Stimulated activated CD8-positive, alpha-beta memory T cell treated with anti-CD3 and anti-CD28 coated beads, Interleukin-15, amount 100 ng/mL, for 1 hour (primary cell): ENCODE data around the gene PRKCZ.
A peak's percentile ranks its signal among the peaks of the same experiment; 100 is the strongest.

Source experiments
- DNase-seq: peaks from one replicate; pipeline ENCODE4 v3.0.0-alpha.2; 2020; ENCODE audit warnings: low read depth

Gene PRKCZ

DNA sequence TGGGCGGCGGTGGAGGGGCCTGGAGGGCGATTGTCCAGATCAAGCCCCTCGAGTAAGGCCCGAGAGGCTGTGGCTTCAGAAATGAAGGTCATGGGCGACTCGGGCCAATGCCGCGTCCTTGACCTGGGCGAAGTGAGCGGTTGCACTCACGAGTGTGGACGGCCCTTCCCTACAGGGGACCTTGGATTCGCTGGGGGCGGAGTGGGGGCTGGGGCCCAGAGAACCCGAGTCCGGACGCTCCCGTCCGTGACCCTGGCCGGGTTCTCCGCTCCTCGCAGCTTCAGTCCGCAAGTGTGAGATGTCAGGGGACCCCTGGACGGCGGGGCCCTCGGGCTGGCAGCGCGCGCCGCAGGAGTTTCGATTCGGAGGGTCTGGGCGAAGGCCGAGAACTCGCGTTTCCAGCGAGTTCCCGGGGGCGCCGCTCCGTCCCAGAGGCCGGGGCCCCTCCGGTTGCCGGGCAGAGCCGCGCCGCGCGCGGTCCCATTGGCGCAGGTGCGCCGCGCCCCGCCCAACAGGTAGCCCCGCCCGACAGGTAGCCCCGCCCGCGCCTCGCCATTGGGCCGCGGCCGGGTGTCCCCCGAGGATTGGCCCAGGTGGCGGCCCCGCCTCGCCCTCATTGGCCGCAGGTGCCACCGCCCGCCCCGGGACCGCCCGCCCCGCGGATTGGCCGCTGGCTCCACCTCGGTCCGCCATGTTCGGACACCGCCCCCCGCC is at the start of gene PRKCZ:
TSS of gene PRKCZ (plus strand) at position 694 of the 714 bp plus-strand sequence. CDS start 220 bp downstream, outside the sequence.
- DNase-seq, result peak; percentile 85

DNA sequence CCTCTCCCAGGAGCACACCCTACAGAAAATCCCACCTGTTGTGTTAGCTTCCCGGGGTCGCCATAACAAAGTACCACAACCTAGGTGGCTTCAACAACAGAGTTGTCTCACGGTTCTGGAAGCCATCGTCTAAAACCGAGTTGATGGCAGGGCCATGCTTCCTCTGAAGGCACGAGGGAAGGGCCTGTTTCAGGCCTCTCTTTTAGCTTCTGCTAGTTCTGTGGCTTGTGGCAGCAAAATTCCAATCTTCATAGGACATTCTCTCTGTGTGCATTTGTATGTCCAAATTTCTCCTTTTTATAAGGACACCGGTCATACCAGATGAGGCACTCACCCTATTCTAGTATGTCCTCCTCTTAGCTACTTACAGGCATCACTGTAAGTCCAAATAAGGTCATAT is 49.8 kb upstream of the PRKCZ start:
- DNase-seq, result no peak

DNA sequence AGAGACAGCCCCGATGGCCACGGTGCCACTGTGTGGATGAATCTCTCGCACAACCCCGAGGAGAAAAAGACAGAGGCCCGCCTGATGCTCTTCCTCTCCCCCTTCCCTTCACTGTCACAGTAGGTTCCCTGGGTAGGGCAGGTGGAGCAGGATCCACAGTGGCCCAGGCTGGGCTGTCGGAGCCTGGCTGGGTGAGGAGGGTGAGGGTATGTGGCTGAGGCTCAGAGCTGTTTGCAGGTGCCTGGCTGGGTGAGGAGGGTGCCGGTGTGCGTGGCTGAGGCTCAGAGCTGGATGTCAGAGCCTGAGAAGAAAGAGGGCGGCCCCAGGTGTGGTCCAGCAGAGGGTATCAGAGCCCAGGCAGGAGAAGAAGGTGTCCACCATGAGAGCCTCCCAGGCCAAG is 49.4 kb upstream of the PRKCZ start:
- no peak for DNase-seq

DNA sequence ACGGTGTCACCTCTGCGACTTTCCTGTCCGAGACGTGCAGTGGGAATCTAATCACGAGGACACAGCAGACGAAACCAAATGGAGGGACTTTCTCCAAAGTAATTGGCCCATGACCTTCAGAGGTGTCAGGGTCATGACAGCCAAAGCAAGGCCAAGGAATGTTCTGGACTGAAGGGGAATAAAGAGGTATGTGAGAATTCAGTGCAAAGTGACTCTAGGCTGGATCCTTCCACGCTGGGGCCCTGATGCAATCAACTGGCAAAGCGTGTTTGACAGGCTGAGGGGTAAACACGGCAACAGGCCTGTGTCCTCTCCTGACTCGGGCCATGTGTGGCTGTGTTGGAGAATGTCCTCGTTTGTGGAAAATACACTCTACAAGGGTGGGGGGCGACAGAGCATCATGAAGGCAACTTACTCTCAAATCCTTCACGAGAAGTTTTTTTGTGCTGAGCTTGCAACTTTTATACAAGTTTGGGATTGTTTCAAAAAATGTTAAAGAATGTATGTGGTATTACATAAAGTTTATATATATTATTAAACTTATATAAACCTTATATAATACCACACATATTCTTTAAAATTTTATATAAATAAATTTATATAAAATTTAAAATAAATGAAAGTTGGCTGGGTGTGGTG is 48.3 kb upstream of the PRKCZ start:
- no peak for DNase-seq

DNA sequence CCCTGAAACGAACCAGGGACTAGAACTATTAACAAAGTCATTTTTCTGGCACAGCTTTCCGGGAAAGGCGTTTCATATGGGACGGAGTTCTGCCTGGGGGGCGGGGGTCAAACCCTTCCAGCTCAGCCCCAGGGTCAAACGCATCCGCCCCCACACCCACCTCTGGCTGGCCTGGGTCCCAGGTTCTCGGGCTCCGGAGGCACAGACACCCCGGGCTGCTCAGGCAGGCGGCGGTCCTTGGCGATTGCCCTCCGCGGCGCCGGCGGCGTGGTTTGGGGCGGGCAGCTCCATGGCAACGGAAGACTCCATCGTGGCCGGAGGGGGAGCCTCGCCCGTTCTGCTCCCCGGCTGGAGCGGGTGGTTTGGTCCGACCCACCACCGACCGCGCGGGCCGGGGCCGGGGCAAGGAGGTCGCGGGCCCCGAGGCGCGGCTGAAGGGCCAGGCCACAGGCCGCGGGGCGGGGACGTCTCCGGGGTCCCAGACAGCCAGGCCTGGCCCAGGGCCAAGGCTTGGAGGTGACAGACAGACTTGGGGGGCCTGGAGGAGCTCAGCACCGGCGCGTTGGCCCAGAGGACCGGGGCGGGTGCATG is 46.6 kb upstream of the PRKCZ start, which contains the start of gene CFAP74:
TSS of gene CFAP74 (minus strand) at position 246 of the 591 bp plus-strand sequence. CDS start 12,830 bp downstream, outside the sequence.
- DNase-seq, result no peak

DNA sequence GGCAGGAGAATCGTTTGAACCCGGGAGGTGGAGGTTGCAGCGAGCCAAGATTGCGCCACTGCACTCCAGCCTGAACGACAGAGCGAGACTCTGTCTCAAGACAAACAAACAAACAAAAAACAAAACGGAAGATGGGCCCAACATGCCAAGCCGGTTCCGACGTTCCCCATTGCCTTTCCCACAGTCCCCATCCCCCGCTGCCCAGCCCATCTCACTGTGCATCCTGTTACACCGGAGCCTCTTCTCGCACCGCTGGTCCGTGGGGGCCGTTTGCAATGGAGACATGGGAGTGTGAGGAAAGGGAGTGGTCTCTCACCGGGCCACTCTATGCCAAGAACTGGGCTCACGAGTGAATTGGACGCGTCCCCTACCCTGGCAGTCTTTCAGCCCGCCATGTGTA is 45.4 kb upstream of the PRKCZ start:
- no peak for DNase-seq

DNA sequence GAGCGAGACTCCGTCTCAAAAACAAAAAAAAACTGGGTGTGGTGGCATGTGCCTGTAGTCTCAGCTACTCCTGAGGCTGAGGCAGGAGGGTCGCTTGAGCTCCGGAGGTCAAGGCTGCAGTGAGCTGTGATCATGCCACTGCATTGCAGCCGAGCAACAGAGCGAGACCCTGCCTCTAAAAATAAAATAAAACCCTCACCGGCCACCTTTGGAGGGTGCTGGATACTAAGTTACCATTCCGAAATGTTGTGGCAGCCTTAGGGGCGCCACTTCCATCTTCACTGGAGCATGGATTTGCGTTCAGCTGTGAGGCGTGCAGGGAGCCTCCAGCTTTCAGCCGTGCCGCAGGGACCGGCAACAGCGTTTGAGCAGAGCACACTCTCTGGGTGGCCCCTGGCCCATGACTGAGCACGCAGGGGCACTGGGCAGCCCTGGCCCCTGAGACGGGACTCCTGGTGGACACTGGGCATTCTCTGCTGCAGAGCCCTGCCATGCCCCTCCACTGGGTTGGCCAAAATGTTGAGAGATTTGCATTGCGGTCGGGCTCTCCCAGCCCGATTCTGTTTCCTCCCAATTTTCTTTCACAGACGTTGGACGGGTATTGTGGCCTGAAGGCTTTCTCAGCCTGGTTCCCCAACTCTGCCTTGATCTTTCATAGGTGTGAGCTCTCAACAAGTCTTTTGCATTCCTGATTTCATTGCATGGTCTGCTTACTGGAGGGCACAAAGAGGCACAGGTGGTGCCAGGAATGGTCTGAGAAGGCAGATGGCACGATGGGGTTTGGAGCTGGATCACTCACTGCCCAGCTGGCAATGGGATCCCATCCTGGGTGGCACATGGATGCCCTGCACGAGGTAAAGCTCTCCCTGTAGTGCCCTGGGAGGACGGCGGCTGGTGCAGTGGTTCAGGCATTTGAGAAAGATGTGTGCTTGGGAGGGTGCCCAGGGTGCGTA is 40.8 kb upstream of the PRKCZ start:
- no peak for DNase-seq

DNA sequence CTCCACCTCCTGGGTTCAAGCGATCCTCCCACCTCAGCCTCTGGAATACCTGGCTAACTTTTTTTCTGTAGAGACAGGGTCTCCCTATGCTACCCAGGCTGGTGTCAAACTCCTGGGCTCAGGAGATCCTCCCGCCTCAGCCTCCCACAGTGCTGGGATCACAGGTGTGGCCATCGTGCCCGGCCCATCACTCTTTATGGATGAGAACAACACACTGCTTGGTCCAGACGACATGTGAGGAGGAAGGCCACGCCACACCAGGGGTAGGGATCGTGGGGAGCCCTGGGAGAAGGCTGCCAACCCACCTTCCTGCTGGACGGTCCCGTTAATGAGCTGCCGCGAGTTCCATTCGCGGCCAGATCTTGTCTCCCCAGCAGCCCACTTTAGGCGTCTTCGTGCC is 36.0 kb upstream of the PRKCZ start:
- no peak for DNase-seq

DNA sequence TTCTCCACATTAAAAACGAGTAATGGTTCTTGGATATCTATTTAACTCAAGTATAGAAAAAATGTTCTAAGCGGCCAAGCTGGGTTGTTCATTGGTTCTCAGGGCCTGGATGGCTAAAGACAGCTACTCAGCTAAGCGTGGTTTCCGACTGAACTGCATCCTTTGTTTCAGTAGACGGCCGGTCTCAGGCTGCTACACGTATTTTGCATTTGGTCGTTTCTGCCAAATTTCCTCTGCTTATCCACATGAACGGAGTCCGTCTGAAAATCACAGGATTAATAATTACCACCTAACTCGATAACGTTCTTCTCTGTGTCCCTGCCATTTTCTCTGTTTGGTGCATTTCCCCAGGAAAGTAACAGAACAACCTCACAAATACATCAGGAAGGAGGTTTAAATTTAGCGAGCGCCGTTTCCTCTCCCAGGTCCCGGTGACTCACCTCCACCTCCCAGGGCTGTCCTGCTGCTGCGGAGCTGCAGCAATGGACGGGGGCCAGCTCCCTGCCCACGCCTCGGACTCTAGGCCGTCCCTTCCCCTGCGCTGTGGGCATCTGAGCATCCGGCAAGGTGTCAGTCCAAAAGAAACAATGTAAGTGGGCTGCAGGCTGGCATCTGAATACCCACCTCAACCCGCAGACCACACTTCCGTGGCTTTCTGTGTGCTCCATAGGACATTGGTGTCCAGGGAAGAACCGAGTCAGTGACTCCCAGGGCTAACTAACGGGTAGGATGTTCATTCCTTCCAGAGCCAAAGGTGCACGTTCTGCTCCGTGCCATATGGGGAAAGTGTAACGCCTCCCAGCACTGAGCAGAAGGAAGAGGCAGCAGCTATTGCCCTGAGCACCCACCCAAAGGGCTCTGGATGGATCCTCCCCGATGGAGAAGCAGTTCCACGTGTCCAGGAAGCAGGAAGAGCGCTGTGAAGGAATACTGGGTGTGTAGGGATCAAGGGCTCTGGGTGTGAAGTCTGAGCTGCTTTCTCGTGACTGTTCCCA is 35.2 kb upstream of the PRKCZ start:
- DNase-seq, result no peak

DNA sequence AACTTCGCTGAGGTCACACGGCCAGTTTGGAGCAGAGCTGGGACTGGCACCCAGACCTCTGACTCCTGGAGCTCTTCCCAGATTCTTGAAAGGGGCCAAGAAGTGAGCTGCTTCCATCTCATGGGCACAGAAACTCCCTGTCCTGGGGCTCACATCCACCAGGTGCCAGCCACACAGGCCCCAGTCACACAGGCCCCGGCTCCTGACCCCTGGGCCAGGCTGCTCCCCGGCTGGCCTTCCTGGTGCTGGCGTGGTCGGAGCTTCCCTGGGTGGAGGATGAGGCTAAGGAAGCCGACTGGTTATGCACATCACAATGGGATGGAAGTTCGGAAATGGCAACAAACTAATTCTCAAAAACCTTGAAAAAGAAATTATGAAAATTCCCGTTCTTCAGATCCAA is 34.1 kb upstream of the PRKCZ start:
- no peak for DNase-seq

DNA sequence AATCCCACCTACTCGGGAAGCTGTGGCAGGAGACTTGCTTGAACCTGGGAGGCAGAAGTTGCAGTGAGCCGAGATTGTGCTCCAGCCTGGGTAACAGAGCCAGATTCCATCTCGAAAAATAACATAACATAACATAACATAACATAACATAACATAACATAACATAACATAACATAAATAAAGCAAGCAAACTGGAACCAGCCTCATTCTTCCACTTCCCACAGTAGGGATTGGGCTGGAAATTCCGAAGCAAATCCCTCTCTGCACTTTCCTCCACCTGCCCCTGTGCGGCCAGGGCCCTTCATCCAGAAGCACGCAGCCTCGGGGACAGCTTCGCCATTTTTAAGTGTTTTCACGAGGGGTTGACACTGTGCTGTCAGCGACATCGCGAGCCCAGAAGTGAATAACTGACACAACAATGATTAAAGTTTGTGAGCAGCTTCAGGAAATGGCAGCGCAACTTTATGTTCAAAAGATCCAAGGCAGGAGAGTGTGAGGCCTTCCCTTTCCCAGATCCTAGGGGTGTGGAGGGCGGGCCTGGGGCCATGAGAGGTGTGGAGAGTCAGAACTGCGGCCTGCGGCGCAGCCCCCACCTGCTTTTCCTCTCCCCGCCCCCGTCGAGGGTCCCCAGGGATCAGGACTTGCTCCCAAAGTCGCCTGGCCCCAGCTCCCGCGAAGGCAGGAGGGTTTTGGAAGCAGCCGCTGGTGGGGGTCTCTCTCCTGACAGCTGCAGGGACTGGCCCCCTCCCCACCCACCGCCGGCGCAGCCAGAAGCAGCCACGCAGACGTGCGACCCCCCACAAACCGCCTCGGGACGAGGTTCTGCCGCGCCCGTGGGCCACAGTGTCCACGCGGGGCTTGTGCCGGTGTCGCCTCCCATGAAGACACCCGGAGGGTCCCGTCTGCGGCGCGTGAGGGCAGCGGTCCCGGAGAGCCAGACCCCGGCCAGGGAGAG is 31.7 kb upstream of the PRKCZ start:
- DNase-seq, result no peak

DNA sequence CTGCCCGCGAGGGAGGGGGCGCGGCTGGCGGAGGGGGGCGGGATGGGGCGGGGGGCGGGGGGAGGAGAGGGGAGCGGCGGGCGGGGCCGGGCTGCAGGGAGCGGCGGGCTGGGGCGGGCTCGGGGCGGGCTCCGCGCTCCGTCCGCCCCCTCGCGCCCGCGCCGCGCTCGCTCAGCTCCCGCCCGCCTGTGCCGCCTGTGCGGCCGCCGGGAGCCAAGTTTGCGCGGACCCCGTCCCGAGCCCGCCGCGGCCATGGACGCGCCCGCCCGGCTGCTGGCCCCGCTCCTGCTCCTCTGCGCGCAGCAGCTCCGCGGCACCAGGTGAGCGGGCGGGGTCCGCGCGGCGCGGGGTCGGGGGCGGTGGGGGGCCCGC is 31.1 kb upstream of the PRKCZ start, which contains the start of gene GABRD:
TSS of gene GABRD (plus strand) at position 174 of the 372 bp plus-strand sequence. CDS start at position 253, 79 bp downstream.
- no peak for DNase-seq

DNA sequence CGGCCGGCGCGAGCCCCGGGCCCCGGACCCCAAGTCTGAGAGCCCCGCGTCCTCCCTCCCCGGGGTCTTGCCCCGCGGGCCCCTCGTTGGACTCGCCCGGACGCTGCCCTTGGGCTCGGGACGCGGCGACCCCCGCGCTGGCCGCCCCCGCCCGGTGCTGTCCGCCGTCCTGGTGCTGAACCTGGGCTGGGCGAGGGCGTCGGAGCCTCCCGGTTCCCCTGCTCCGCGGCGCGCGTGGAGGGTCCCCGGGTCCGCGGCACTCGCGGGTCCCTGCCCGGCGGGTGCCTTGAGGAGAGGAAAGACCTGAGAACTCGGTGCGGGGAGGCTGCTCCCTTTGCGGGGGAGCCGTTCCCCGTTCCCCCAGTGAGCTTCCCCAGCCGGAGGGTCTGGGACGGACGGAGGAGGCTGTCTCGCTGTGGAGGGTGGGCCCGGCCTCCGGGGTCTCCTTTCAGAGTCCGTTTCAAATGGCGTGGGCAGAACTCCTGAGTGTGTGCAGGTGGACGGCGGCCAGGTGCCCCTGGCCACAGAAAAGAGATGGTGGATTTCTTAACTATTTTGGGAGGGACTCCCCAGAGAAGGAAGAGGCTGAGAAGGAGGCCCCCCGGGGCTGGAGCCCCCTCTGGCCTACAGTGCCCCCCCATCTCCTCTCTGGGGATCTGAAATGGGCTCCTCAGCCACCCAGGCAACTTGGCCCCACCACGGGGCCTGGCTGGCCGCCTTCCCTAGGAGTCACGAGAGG is 30.5 kb upstream of the PRKCZ start:
- DNase-seq, result no peak

DNA sequence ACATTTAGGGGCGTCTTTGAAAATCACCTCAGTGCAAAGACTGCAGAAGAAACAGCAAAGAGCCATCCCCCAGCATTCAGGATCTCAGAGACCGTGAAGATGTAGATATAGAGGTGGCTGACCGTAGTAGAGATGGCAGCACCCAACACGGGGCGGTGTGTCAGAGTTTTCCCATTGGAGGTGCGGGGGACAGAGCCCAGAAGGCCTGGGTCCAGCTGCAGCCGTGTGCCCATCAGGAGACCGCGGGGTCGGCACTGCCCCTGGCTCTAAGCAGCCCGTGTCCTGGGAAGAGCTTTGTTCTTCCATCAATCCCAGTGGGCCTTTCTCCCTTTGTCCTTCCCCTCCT is 29.9 kb upstream of the PRKCZ start:
- no peak for DNase-seq

DNA sequence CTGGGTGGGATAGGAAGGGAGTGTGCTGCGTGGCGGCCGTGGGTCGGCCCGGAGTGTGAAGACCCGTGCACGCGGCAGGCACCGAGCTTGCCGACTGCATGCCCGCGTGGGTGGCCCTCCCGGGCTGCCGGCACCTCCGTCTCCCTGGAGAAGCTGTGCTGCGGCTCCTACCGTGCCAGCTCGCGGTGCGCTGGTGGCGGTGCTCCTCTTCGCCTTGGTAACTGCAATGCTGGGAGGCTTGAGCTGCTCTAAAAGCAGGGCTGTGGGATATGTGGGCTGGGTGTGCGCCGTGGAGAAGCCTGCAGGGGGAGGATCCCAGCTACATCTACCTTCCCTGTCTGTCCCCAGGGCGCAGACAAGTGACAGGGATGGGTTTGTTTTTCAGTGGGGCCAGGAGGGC is 28.7 kb upstream of the PRKCZ start:
- no peak for DNase-seq

DNA sequence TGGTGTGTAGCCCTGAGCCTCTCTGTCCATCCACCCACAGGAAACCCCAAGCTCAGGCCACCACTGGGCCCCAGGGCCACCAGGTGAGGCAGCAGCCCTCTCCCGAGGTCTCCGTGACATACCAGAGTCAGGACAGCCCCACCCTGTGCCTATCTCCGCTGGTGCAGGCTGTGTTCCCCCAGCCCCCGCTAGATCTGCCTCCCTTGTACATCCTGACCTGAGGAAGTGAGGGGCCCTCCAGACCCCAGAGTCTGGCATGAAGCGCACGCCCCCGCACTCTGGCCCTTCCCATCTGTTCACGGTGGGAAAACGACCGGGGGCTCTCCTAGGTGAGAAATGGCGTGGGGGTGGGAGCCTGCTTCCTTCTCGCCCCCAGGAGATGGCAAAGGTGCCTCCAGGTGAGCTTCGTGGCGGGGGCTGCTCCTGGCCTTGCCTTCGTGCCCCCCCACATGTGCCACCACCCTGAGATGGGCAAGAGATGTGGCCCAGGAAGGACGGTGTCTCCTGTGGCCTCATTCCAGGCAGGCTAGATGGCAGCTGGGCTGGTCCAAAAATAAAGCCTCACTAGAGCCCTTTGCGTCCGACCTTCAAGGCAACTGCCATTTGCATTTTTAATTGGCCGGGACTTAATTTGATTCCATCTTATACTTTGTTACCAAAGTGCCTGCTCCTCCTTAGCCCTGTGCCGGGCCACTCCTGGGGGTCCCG is 28.0 kb upstream of the PRKCZ start:
- no peak for DNase-seq

DNA sequence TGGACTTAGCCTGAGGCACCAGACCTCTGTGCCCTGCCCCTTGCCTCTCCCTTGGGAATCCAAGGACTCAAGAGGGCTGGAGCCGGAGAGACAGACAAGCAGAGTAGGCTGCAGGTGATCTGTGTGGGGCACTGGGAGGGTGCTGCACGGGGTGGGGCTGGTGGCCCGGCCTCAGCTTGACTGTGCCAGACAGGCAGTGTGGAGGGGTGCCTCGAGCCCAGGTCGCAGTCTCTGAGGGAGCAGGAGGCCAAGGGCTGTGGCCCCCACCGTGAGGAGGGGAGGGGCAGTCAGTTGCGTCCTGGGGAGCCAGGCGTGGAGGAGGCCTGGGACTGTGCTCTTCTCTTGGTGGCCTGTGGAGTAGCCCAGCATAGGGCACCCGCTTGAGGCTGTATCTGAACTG is 27.0 kb upstream of the PRKCZ start:
- no peak for DNase-seq

DNA sequence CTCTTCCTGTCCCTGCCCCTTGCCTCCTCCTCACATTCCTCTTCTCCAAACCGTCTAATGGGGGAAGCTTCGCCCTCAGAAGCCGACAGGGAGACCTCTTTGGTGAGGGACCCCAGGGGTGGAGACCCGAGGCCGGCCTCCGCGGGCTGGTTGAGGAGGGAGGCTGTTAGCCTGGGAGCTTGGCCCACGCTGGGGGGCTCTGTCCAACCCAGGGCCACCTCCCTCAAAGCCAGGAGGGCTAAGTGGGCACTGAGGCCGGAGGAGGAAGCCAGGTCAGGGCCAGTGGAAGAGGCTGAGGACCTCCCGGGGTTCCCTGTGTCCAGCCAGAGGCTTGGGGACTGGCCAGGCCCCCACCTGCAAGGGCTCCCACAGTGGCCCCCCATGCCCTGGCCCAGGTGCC is 25.8 kb upstream of the PRKCZ start:
- no peak for DNase-seq

DNA sequence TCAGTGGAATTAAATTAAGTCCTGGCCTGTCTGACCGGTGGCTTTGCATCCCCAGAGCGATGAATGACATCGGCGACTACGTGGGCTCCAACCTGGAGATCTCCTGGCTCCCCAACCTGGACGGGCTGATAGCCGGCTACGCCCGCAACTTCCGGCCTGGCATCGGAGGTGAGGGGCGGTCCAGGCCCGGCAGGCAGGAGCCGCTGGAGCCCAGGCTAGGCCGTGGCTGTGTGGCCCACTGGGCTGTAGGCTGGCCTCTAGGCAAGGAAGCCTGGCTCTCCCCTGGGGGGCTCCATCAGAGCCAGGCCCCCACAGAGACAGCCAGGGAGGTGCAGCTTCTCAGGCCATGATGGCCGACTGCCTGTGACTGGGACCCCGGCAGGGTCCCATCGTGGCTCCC is 25.3 kb upstream of the PRKCZ start:
- DNase-seq, result no peak
